ENCODE data around the gene TTLL4.

Gene TTLL4

GRCh38 chr2:218710687-218711549 is at the start of gene TTLL4:
TTLL4 (plus strand) TSS chr2:218710835; CDS start chr2:218737677, 26,842 bp downstream.
- peak; percentile 98 for DNase-seq (ENCODE audit: low spot score)
- Histone ChIP-seq H3K4me3 (peak within 1 kb of the TSS; percentile 87), H3K27ac (peak within 1 kb of the TSS; percentile 92 to 95)
- TF ChIP-seq, protein P1, sequence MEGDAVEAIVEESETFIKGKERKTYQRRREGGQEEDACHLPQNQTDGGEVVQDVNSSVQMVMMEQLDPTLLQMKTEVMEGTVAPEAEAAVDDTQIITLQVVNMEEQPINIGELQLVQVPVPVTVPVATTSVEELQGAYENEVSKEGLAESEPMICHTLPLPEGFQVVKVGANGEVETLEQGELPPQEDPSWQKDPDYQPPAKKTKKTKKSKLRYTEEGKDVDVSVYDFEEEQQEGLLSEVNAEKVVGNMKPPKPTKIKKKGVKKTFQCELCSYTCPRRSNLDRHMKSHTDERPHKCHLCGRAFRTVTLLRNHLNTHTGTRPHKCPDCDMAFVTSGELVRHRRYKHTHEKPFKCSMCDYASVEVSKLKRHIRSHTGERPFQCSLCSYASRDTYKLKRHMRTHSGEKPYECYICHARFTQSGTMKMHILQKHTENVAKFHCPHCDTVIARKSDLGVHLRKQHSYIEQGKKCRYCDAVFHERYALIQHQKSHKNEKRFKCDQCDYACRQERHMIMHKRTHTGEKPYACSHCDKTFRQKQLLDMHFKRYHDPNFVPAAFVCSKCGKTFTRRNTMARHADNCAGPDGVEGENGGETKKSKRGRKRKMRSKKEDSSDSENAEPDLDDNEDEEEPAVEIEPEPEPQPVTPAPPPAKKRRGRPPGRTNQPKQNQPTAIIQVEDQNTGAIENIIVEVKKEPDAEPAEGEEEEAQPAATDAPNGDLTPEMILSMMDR (IDR thresholded peaks at IDR 0.05), result peak; percentile 77

GRCh38 chr2:218662377-218662776 is 48.3 kb upstream of the TTLL4 start:
- DNase-seq (ENCODE audit: low spot score), result no peak
- TF ChIP-seq, protein P1 (IDR thresholded peaks at IDR 0.05), result no peak
- H3K4me3 ChIP-seq, result no peak overlapping the region
- H3K27ac ChIP-seq, result no peak overlapping the region

DNA sequence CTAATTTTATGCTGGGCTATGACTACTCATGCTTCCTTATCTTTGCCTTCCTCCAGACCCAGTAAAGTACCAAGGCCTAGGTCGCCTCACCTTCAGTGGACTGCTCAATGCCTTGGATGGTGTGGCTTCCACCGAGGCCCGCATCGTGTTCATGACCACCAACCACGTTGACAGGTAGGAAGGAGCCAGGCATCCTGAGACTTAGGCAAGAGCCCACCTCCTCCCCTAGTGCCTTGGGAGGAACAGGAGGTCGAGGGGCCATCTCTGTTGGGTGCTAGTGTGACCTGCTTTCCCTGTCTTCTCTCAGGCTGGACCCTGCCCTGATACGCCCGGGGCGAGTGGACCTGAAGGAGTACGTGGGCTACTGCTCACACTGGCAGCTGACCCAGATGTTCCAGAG is 47.8 kb upstream of the TTLL4 start:
- Histone ChIP-seq H3K27ac (no peak overlapping the region), H3K4me3 (no peak overlapping the region)
- DNase-seq (ENCODE audit: low spot score), result no peak
- TF ChIP-seq, protein P1 (IDR thresholded peaks at IDR 0.05), result no peak

GRCh38 chr2:218663901-218664300 is 46.7 kb upstream of the TTLL4 start:
- TF ChIP-seq, protein P1 (IDR thresholded peaks at IDR 0.05), result no peak
- no peak overlapping the region for H3K4me3 ChIP-seq
- no peak overlapping the region for H3K27ac ChIP-seq
- no peak for DNase-seq (ENCODE audit: low spot score)

- no peak overlapping the region for H3K4me3 ChIP-seq
- no peak for DNase-seq (ENCODE audit: low spot score)
- H3K27ac ChIP-seq, result no peak overlapping the region
- TF ChIP-seq, protein P1 (IDR thresholded peaks at IDR 0.05), result no peak
Measured at GRCh38 chr2:218664653-218665052, 46.0 kb upstream of the TTLL4 start.

GRCh38 chr2:218671097-218671653 is 39.5 kb upstream of the TTLL4 start:
- DNase-seq (ENCODE audit: low spot score), result no peak
- TF ChIP-seq, protein P1 (IDR thresholded peaks at IDR 0.05), result no peak
- peak overlapping the region; percentile 84 for H3K4me3 ChIP-seq
- peak overlapping the region; percentile 35 to 84 for H3K27ac ChIP-seq

Data from coronary artery (tissue), 2 donors.